HFF-Myc (cell line): ENCODE measurements around the gene RASSF6.

Experiments
- DNase-seq: peaks from one replicate; pipeline ENCODE4 v3.0.0-alpha.2; 2011; ENCODE audit warnings: low read depth; ENCODE audit errors: extremely low read depth
- H3K4me3 ChIP-seq: replicated peaks from 2 replicates; pipeline ENCODE4 v1.5.1; 2011; ENCODE audit warnings: low read depth, mild to moderate bottlenecking, control low read depth, low read length
- TF ChIP-seq, protein P1 (sequence below): IDR thresholded peaks from 2 replicates; pipeline ENCODE4 v1.5.1; 2012; ENCODE audit warnings: mild to moderate bottlenecking, low read depth, low read length, control low read depth; ENCODE audit errors: missing control alignments

RASSF6 gene

DNA sequence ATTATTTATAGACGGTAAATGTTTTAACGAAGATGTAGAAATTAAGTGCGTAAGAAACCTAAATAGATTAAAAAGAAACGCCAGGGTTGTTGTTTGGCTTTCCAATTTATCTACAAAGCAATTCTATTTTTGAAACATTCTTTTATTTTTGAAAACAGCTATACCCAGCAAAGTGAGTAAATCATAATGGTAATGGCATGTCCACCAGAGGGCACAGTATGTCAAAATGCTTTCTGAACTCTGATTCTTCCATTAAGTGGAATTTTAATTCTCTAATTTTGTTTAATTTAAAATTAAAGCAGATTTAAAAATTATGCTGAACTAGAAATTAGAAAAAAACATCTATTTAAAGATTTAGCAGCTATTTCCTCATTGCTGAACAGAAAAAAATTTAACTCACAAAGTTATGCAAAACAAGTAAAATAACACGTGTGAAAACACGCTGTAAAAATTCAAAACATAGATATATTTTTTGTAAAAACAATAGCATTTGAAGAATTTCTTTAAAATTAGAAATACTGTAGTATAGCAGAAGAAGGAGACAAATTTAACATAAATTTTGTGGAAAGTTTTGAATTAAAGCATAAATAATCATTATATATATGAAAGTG lies 26.5 kb downstream of the RASSF6 start:
- no peak overlapping the region for H3K4me3 ChIP-seq
- TF ChIP-seq, protein P1, sequence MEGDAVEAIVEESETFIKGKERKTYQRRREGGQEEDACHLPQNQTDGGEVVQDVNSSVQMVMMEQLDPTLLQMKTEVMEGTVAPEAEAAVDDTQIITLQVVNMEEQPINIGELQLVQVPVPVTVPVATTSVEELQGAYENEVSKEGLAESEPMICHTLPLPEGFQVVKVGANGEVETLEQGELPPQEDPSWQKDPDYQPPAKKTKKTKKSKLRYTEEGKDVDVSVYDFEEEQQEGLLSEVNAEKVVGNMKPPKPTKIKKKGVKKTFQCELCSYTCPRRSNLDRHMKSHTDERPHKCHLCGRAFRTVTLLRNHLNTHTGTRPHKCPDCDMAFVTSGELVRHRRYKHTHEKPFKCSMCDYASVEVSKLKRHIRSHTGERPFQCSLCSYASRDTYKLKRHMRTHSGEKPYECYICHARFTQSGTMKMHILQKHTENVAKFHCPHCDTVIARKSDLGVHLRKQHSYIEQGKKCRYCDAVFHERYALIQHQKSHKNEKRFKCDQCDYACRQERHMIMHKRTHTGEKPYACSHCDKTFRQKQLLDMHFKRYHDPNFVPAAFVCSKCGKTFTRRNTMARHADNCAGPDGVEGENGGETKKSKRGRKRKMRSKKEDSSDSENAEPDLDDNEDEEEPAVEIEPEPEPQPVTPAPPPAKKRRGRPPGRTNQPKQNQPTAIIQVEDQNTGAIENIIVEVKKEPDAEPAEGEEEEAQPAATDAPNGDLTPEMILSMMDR: peak; percentile 48
- DNase-seq: no peak

DNA sequence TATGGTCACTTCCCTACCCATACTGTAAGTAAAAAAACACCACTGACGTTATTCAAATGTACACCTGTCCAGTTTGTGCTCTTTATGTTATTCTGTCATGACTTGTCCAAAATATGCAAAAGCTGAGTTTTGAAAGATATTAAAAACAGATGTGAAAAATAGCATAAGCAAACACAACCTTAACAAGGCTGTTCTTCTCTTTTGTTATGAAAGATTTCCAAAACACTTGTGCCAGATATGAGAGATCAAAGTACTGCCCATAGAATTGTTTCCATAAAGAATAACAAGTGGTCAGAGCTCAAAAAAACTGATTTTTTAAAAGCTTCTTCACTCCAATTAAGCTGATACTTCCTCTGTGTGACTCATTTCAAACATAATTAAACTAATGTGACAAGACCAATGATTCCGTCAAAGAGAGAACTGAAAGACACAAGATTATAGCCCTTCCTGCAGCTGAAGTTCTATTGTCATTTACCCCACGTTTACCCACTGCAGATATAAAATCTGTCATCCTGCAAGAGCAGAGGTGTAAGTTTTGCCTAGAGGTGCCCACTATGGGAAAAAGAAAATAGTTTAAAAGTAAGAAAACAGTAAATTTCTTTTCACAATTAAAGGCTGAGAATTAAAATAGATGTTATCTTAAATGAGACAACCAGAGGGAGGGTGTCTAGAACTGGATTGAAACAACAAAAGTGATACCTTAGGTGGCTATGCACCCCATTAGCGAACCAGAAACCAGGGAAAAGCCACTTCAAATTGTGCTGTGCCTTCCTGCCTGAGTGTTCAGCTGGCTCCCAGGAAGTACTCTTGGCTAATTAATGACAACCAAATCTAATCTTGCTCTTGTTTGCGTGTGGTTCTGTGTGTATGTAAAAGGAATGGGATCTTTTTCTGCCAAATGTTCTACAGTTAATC lies 30.1 kb downstream of the RASSF6 start:
- TF ChIP-seq, protein P1: no peak
- DNase-seq: no peak

DNA sequence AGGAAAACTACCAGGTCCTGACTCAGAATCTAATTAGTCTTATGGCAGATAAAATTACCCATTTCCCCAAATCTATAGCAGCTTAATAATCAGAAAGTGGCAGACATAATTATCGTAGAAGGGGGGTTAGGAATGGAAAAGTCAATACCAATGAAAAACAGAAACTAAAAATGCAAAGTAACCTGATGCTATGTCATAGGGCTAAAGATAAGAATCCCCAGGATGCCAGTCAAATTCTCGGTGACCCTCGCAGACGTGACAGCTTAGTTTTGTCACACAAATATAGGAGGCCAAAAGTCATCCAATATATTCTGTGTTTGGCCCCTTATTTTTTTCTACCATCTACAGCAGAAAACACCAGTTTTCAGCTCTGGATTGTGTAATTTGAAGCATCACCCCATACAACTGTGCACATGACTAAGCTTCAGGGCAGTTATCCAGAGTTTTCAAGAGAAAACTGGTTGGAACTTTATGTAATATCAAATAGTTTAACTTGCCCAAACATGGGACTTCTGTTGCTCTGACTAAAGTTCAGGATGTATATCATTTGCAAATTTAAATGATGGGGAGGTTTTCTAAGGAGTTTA lies 30.9 kb downstream of the RASSF6 start:
- peak; percentile 37 for DNase-seq
- H3K4me3 ChIP-seq: no peak overlapping the region

More for the DNA sequence above, 30.1 kb downstream of the RASSF6 start:
- no peak overlapping the region for H3K4me3 ChIP-seq

DNA sequence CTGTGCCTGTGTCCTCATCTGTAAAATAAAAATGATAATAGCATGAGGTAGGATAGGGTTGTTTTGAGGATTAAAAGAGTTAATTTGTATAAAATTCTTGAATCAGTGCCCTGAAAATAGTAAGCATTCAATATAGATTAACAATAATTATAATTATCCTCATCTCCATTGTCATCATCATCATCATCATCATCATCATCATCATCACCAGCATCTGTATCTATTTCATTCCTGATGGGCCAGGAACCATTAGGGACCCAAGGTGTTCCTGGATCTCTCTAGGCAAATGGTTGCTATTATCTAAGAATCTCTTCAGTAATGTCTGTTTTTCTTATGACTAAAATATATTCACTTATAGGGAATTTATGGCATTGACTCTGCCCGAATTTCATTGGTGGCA lies 31.6 kb downstream of the RASSF6 start:
- DNase-seq: no peak
- TF ChIP-seq, protein P1: no peak
- no peak overlapping the region for H3K4me3 ChIP-seq

More for the DNA sequence above, 30.9 kb downstream of the RASSF6 start:
- TF ChIP-seq, protein P1: no peak

DNA sequence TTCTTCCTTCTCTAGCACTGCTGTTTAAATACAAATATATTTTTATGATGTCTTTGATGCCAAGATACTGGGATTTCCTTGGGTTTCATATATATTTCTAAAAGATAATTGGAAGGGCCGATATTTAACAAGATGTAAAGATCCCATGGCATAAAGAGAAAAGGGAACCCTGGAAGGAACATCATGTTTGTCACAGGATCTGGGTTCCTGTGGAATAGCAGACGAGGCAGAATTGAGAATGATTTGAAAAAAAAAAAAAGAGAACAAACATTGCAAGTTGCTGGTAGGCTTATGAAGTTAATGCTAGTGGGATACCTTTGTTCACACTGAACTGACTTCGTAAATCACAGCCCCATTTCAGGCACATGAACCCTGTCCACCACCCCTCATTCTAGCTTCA lies 33.6 kb downstream of the RASSF6 start:
- TF ChIP-seq, protein P1: no peak
- DNase-seq: no peak
- no peak overlapping the region for H3K4me3 ChIP-seq

DNA sequence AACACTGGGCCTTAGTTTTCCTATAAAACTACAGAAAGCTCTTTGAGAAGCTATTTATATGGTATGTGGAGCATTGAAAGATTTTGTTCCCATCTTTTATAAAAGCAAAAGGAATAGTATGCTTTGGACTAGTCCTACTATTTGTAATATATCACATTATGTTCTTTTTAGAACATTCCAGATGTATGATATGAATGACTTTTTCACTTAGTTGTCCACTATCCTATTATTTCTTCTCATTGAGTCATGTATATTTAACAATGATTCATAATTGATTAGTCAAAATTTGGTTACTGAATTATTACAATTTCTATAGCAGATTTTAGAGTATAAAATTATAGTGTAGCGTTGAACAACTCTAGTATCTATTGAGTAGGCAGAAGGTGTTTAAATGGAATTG lies 34.2 kb downstream of the RASSF6 start:
- TF ChIP-seq, protein P1: no peak
- no peak overlapping the region for H3K4me3 ChIP-seq
- DNase-seq: no peak
